ENCODE data around the gene PEX7.
"Not testable (repeated sequence)": the region's sequence is repeated elsewhere in the genome, so short reads cannot be mapped to it uniquely, and the experiment has no call there.

The PEX7 gene

GRCh38 chr6:136895901-136896300 lies 73.5 kb downstream of the PEX7 start:
- DNase-seq (ENCODE audit: low read depth in 3 of 3) = no peak

- no peak for DNase-seq (ENCODE audit: low read depth in 3 of 3)
These were observed 74.7 kb downstream of the PEX7 start for GRCh38 chr6:136897071-136897470.

GRCh38 chr6:136901212-136901784 lies 78.9 kb downstream of the PEX7 start:
- DNase-seq (ENCODE audit: low read depth in 3 of 3) = no peak

DNA sequence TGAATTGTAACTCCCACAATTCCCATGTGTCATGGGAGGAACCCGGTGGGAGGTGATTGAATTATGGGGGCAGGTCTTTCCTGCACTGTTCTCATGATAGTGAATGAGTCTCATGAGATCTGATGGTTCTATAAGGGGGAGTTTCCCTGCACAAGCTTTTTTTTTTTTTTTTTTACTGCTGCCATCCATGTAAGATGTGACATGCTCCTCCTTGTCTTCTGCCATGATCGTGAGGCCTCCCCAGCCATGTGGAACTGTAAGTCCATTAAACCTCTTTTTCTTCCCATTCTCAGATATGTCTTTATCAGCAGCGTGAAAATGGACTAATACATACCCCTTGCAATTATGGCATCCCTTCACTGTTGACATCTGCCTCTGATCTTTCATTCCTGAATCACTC lies 82.1 kb downstream of the PEX7 start:
- not testable (repeated sequence) for DNase-seq (ENCODE audit: low read depth in 3 of 3)

DNA sequence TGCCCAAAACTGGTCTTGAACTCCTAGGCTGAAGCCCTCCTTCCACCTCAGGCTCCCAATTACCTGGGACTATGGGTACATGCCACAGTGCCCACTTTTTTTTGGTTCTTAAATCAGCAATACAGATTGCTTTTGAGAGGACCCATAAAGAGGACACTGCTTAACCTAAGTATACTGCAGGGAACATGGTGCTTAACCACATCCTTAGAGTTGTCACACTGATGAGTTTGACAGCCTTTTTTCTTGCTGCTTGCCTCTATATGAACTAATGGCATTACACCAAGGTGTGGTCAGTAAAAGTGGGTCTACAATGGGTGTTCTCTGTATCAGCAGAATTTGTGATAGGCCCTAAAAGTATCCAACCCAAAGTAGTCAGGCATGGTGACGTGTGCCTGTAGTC lies 92.6 kb downstream of the PEX7 start:
- DNase-seq (ENCODE audit: low read depth in 3 of 3) = no peak

DNA sequence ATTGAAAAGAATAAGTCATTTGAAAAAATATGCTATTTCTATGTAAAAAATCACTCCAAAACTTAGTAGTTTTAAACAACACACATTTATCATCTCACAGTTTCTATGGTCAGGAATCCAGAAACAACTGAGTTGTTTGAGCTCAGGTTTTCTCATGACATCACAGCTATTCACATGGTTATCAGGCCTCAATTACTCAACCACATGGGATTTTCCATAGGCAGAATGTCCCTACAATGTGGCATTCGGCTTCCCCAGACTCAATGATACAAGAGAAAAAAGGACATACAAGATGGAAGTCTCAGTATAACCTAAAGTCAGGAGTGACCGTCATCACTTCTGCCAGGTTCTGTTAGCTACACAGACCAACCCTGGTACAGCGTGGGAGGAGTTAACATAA lies 96.3 kb downstream of the PEX7 start:
- no peak for DNase-seq (ENCODE audit: low read depth in 3 of 3)

- no peak for DNase-seq (ENCODE audit: low read depth in 3 of 3)
These were observed 97.8 kb downstream of the PEX7 start for GRCh38 chr6:136920216-136920615.

- DNase-seq (ENCODE audit: low read depth in 3 of 3) = no peak
These were observed 98.4 kb downstream of the PEX7 start for GRCh38 chr6:136920671-136921380.

GRCh38 chr6:136921381-136921935 lies 99.1 kb downstream of the PEX7 start:
- DNase-seq (ENCODE audit: low read depth in 3 of 3) = no peak

DNA sequence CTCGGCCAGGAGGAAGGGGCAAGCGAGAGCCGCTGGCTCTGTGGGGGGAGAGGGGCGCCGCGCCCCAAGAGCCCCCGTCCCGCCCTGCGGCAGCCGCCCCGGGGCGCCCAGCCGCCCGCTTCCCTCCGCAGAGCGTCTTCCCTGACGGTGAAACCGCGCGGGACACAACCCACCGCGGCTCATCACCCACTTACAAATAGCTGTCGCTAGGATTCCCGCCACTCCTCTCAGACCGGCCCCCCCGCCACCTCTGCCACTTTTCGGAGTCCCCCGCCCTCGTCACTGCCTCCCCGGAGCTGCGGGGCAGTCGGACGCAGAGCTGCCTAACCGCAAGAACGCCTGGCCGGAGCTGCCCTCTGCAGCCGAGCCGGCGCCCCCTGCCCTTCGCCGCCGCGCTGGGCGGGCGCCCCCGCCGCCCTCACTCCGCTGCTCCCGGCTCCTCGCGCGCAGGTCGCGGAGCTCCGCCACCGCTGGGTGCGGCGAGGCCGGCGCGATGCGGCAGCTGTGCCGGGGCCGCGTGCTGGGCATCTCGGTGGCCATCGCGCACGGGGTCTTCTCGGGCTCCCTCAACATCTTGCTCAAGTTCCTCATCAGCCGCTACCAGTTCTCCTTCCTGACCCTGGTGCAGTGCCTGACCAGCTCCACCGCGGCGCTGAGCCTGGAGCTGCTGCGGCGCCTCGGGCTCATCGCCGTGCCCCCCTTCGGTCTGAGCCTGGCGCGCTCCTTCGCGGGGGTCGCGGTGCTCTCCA lies 99.7 kb downstream of the PEX7 start, which contains the start of gene SLC35D3:
Gene SLC35D3, plus strand, starts transcription at position 366 of the 749 bp plus-strand sequence. Its CDS starts 128 bp downstream, at position 494.
- DNase-seq (ENCODE audit: low read depth in 3 of 3) = no peak

DNA sequence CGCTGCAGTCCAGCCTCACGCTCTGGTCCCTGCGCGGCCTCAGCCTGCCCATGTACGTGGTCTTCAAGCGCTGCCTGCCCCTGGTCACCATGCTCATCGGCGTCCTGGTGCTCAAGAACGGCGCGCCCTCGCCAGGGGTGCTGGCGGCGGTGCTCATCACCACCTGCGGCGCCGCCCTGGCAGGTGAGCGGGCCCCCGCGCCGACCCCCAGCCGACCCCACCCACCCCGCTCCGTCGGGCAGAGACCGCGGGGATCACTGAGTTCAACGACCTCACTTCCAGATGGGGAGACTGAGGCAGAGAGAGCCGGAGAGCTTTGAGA lies 100.3 kb downstream of the PEX7 start:
- DNase-seq (ENCODE audit: low read depth in 3 of 3) = no peak

GRCh38 chr6:136923116-136923953 lies 100.9 kb downstream of the PEX7 start:
- no peak for DNase-seq (ENCODE audit: low read depth in 3 of 3)

GRCh38 chr6:136923954-136924673 lies 101.7 kb downstream of the PEX7 start:
- no peak for DNase-seq (ENCODE audit: low read depth in 3 of 3)

GRCh38 chr6:136926383-136926782 lies 104.0 kb downstream of the PEX7 start:
- no peak for DNase-seq (ENCODE audit: low read depth in 3 of 3)

GRCh38 chr6:136927292-136927691 lies 104.9 kb downstream of the PEX7 start:
- DNase-seq (ENCODE audit: low read depth in 3 of 3) = no peak

GRCh38 chr6:136930528-136930927 lies 108.1 kb downstream of the PEX7 start:
- no peak for DNase-seq (ENCODE audit: low read depth in 3 of 3)

DNA sequence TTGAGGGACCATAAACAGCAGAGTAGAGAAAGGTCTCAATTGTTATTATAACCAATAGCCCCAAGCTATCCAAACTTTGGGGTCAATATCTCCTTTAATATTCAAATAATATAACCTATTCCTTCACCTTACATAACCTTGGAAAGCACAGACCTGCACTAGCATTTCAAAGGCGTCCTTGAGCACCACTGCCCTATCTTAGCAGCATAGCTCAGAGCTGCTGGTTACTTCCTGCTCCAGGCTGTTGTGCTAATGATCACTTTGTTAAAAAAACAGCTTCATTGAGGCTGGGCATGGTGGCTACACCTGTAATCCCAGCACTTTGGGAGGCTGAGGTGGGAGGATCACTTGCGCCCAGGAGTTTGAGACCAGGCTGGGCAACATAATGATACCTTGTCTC lies 110.2 kb downstream of the PEX7 start:
- no peak for DNase-seq (ENCODE audit: low read depth in 3 of 3)

DNA sequence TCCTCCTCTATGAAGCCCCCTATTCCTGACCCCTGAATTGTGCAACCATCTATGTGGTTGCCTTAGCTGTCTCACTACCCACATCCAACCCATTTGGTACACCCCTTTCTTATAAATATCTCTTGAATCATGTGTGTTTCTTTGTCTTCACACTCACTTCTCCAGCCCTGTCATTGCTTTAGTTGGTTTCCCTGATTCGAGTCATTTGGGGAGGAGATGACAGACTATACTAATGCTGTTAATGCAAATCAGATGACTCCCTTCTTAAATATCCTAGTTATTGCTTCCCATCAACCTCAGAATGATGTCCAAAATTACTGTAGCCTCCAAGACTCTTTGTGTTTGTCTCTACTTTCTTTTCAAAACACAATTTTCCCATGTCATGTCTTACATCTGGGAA lies 122.7 kb downstream of the PEX7 start:
- DNase-seq (ENCODE audit: low read depth in 3 of 3) = no peak

DNA sequence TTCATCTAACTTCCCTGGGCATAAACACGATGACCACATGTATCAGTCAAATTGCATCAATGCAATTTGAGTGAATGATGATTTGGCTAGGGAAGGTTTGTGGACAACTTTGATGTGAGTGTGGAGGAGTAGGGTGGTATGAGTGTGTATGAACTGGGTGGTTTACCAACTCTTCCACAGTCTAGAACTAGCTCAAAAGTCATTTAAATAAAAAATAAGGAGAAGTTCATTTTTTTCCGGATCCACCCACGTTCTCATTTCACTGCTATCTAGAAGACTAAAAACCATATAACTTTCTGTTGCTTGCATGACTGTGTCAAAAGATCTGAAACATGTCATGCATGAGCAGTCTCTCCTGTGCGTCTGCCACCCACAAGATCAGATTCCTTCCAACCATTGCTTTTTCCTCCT lies 123.3 kb downstream of the PEX7 start:
- no peak for DNase-seq (ENCODE audit: low read depth in 3 of 3)

DNA sequence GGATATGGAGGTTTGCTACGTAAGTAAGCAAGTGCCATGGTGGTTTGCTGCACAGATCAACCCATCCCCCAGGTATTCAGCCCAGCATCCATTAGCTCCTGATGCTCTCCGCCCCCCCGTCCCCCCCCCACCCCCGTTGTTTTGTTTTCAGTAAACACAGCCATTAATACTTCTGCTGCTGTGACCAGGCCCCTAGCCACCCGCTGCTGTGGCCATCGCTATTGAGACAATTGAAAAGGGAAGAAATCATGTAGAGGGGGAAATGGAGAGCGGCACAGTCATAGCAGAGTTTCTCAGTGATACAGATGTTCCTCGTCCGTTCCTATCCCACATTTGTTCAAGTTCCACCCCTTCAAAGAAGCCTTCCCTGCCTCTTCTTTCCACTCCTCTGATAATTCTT lies 124.6 kb downstream of the PEX7 start:
- no peak for DNase-seq (ENCODE audit: low read depth in 3 of 3)

DNA sequence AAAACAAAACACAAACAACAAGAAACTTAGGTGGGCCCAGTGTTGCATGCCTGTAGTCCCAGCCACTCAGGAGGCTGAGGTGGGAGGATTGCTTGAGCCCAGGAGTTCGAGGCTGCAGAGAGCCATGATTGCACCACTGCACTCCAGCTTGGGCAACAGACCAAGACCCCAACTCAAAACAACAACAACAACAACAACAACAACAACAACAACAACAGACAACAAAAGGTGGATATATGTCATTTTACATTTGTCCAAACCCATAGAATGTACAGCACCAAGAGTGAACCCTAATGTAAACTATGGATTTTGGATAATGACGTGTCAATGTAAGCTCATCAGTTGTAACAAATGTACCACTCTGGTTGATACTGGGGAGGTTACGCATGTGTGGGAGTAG lies 127.6 kb downstream of the PEX7 start:
- DNase-seq (ENCODE audit: low read depth in 3 of 3) = not testable (repeated sequence)
